ENCODE data around the gene DAD1. TPM values are rescaled to one million over a fixed set of nuclear protein-coding genes. Genes with fewer than 3 reads are reported as not detected.

Gene DAD1
- polyA plus RNA-seq, 3 donors: 244 to 279 (median 277) TPM

GRCh38 chr14:22540811-22541360, 48.1 kb downstream of the DAD1 start:
- no peak for DNase-seq (ENCODE audit: low read depth in 3 of 3, low spot score in 2 of 3)

GRCh38 chr14:22540293-22540692, 48.7 kb downstream of the DAD1 start:
- DNase-seq (ENCODE audit: low read depth in 3 of 3, low spot score in 2 of 3): no peak

- DNase-seq (ENCODE audit: low read depth in 3 of 3, low spot score in 2 of 3): no peak
These were observed 49.2 kb downstream of the DAD1 start for GRCh38 chr14:22539831-22540230.

GRCh38 chr14:22538671-22539228, 50.3 kb downstream of the DAD1 start:
- DNase-seq (ENCODE audit: low read depth in 3 of 3, low spot score in 2 of 3): no peak

- DNase-seq (ENCODE audit: low read depth in 3 of 3, low spot score in 2 of 3): no peak
These were observed 51.4 kb downstream of the DAD1 start for GRCh38 chr14:22537436-22538310.

GRCh38 chr14:22536853-22537338, 52.1 kb downstream of the DAD1 start:
- DNase-seq (ENCODE audit: low read depth in 3 of 3, low spot score in 2 of 3): no peak

- no peak for DNase-seq (ENCODE audit: low read depth in 3 of 3, low spot score in 2 of 3)
These were observed 53.1 kb downstream of the DAD1 start for GRCh38 chr14:22535916-22536315.

- no peak for DNase-seq (ENCODE audit: low read depth in 3 of 3, low spot score in 2 of 3)
These were observed 53.9 kb downstream of the DAD1 start for GRCh38 chr14:22535126-22535525.

- no peak for DNase-seq (ENCODE audit: low read depth in 3 of 3, low spot score in 2 of 3)
These were observed 54.5 kb downstream of the DAD1 start for GRCh38 chr14:22534547-22534946.

GRCh38 chr14:22533739-22534359, 55.2 kb downstream of the DAD1 start:
- no peak for DNase-seq (ENCODE audit: low read depth in 3 of 3, low spot score in 2 of 3)

GRCh38 chr14:22533057-22533704, 55.8 kb downstream of the DAD1 start:
- no peak for DNase-seq (ENCODE audit: low read depth in 3 of 3, low spot score in 2 of 3)

GRCh38 chr14:22532345-22533056, 56.5 kb downstream of the DAD1 start:
- no peak for DNase-seq (ENCODE audit: low read depth in 3 of 3, low spot score in 2 of 3)

- DNase-seq (ENCODE audit: low read depth in 3 of 3, low spot score in 2 of 3): no peak
These were observed 57.3 kb downstream of the DAD1 start for GRCh38 chr14:22531451-22532344.

- no peak for DNase-seq (ENCODE audit: low read depth in 3 of 3, low spot score in 2 of 3)
These were observed 58.9 kb downstream of the DAD1 start for GRCh38 chr14:22530127-22530526.

GRCh38 chr14:22526744-22527143, 62.3 kb downstream of the DAD1 start:
- no peak for DNase-seq (ENCODE audit: low read depth in 3 of 3, low spot score in 2 of 3)

GRCh38 chr14:22526218-22526617, 62.8 kb downstream of the DAD1 start:
- no peak for DNase-seq (ENCODE audit: low read depth in 3 of 3, low spot score in 2 of 3)

GRCh38 chr14:22524784-22525161, 64.3 kb downstream of the DAD1 start:
- DNase-seq (ENCODE audit: low read depth in 3 of 3, low spot score in 2 of 3): no peak

- no peak for DNase-seq (ENCODE audit: low read depth in 3 of 3, low spot score in 2 of 3)
These were observed 64.8 kb downstream of the DAD1 start for GRCh38 chr14:22524115-22524783.

- DNase-seq (ENCODE audit: low read depth in 3 of 3, low spot score in 2 of 3): no peak
These were observed 65.7 kb downstream of the DAD1 start for GRCh38 chr14:22523283-22523682.
